Stimulated activated CD4-positive, alpha-beta T cell treated with anti-CD3 and anti-CD28 coated beads, Interleukin-1b, Interleukin-23, amount 100 ng/mL, for 4 hours (primary cell): ENCODE measurements around the gene UNC13D.
A peak's percentile ranks its signal among the peaks of the same experiment; 100 is the strongest.
"Not testable (repeated sequence)": the region's sequence is repeated elsewhere in the genome, so short reads cannot be mapped to it uniquely, and the experiment has no call there.

Experiments
- DNase-seq, 2 donors: peaks; one replicate each; pipeline ENCODE4 v3.0.0-alpha.2; 2020; ENCODE audit warnings: low read depth in 2 of 2

The UNC13D gene

GRCh38 chr17:75874323-75875181 is 30.3 kb upstream of the UNC13D start:
- DNase-seq, result no peak

GRCh38 chr17:75873587-75874322 is 29.6 kb upstream of the UNC13D start:
- no peak for DNase-seq

- DNase-seq, result no peak
Measured at GRCh38 chr17:75872434-75873351, 28.5 kb upstream of the UNC13D start.

GRCh38 chr17:75870228-75870627 is 26.0 kb upstream of the UNC13D start:
- DNase-seq, result not testable (repeated sequence)

- DNase-seq, result no peak
Measured at GRCh38 chr17:75869282-75870141, 25.3 kb upstream of the UNC13D start.

- DNase-seq, result not testable (repeated sequence)
Measured at GRCh38 chr17:75868730-75869281, 24.6 kb upstream of the UNC13D start.

- DNase-seq, result not testable (repeated sequence)
Measured at GRCh38 chr17:75865404-75866188, 21.4 kb upstream of the UNC13D start.

- not testable (repeated sequence) for DNase-seq
Measured at GRCh38 chr17:75864887-75865286, 20.7 kb upstream of the UNC13D start.

GRCh38 chr17:75864448-75864871 is 20.3 kb upstream of the UNC13D start:
- no peak for DNase-seq

- no peak for DNase-seq
Measured at GRCh38 chr17:75861927-75862317, 17.7 kb upstream of the UNC13D start.

GRCh38 chr17:75859358-75859757 is 15.2 kb upstream of the UNC13D start:
- DNase-seq, result not testable (repeated sequence)

GRCh38 chr17:75856062-75856756 is 12.0 kb upstream of the UNC13D start:
- DNase-seq, result no peak

GRCh38 chr17:75855310-75856061 is 11.3 kb upstream of the UNC13D start, which contains the start of gene WBP2:
WBP2 (minus strand) TSS chr17:75855335; CDS start chr17:75855297, 38 bp downstream.
- DNase-seq, result peak; percentile 93 to 96

- DNase-seq, result no peak
Measured at GRCh38 chr17:75854881-75855309, 10.7 kb upstream of the UNC13D start.

GRCh38 chr17:75854101-75854748 is 10.0 kb upstream of the UNC13D start:
- no peak for DNase-seq

GRCh38 chr17:75853433-75853832 is 9.2 kb upstream of the UNC13D start:
- DNase-seq, result no peak

GRCh38 chr17:75851693-75851991 is 7.4 kb upstream of the UNC13D start:
- not testable (repeated sequence) for DNase-seq
